Measurements from ENCODE around the gene LTBR.
"Not testable (repeated sequence)": the region's sequence is repeated elsewhere in the genome, so short reads cannot be mapped to it uniquely, and the experiment has no call there.

Gene LTBR

DNA sequence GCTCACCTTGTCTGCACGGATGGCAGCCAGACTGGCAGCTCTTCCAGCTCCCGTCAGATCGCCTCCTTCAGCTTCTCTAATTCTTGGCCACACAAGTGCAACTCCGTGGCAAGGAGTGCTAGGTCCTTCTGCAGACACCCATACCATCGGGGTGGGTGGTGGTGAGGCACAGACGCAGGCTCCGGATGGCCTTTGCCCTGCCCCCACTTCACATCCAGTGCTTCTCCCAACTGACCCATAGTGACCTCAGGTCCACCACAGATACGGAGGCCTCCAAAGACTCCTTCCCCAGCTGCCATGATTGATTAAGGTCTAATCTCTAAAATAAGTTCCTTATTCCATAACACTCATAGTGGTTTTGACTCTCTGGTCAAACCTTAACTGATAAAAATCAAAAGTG lies 40.9 kb downstream of the LTBR start:
- no peak for DNase-seq (ENCODE audit: low read depth in 1 of 2, low spot score in 1 of 2)

DNA sequence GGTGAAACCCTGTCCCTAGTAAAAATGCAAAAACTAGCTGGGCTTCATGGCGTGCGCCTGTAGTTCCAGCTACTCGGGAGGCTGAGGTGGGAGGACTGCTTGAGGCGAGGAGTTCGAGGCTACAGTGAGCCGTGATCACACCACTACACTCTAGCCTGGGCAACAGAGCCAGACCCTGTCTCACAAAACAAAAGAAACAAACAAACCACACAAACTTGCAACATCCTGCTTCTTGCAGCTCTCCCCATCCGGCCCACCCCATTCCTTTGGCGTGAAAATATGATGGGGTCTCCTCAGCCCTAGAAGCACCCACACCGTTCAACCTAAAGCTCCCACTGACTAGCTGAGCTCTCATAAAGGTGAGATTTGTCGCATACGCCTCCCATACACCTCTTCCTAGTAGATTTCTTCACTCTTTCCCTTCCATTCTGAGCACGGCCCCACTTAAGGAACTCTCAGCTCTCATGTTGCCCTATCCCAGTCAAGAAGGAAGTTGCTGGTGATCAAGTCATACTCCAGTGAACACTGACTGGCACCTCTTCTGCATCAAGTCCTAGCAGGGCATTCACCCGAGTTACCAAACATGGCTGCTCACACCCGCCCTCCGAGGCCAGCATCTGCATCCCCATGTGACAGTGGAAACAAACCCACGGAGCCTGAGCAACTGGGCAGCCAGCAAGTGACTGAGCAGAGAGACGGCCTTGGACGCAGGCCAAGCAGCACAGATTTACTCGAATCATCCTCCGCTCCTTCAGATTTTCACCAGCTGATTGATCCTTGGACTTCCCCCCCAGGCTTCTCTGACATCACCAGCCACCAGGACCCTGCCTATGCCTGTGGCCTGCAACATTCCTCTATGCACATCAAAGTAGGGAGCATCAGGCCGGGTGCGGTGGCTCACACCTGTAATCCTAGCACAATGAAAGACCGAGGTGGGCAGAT lies 41.9 kb downstream of the LTBR start:
- DNase-seq (ENCODE audit: low read depth in 1 of 2, low spot score in 1 of 2) = no peak

DNA sequence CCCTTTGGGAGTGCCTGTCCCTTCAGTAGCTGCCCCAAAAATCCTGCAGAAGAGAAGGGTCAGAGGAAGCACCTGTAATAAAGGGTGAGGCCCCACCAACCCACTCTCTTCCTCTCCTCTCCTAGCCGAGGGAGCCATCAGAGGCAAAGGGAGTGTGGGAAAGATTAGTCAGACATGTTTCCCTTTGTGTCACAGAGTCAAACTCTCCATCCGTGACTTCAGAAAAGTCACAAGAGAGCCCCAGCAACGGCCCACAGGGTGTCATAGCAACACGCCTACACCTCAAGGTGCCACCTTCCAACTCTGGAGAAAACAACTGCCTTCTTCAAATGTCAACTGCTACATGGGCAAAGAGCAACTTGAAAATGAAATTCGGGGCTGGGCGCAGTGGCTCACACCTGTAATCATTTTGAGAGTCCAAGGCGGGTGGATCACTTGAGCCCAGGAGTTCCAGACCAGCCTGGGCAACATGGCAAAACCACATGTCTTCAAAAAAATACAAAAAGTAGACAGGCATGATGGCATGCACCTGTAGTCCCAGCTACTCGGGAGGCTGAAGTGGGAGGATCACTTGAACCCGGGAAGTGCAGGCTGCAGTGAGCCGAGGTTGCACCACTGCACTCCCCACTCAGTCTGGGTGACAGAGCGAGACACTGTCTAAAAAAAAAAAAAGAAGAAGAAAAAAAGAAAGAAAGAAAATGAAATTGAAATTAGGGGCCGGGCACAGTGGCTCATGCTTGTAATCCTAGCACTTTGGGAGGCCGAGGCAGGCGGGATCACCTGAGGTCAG lies 43.1 kb downstream of the LTBR start:
- peak; percentile 80 to 97 for DNase-seq (ENCODE audit: low read depth in 1 of 2, low spot score in 1 of 2)

DNA sequence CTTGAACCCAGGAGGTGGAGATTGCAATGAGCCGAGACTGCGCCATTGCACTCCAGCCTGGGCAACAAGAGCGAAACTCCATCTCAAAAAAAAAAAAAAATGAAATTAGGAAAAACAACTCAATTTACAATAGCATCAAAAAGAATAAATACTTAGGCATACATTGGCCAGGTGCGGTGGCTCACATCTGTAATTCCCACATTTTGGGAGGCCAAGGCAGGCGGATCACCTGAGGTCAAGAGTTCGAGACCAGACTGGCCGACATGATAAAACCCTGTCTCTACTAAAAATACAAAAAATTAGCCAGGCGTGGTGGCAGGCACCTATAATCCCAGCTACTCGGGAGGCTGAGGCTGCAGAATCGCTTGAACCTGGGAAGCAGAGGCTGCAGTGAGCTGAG lies 43.8 kb downstream of the LTBR start:
- DNase-seq (ENCODE audit: low read depth in 1 of 2, low spot score in 1 of 2) = not testable (repeated sequence)

DNA sequence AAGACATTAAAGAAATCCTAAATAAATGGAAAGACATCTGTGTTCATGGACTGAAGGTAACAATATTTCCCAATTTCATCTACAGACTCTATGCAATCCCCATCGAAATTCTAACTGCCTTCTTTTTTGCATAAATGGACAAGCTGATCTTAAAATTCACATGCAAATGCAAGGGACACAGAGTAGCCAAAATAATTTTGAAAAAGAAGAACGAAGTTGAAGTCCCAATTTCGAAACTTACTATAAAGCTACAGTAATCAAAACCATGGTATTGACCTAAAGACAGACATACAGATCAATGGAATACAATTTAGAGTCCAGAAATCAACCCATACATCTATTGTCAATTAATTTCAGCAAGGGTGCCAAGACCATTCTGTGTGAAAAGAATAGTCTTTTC lies 44.4 kb downstream of the LTBR start:
- no peak for DNase-seq (ENCODE audit: low read depth in 1 of 2, low spot score in 1 of 2)

DNA sequence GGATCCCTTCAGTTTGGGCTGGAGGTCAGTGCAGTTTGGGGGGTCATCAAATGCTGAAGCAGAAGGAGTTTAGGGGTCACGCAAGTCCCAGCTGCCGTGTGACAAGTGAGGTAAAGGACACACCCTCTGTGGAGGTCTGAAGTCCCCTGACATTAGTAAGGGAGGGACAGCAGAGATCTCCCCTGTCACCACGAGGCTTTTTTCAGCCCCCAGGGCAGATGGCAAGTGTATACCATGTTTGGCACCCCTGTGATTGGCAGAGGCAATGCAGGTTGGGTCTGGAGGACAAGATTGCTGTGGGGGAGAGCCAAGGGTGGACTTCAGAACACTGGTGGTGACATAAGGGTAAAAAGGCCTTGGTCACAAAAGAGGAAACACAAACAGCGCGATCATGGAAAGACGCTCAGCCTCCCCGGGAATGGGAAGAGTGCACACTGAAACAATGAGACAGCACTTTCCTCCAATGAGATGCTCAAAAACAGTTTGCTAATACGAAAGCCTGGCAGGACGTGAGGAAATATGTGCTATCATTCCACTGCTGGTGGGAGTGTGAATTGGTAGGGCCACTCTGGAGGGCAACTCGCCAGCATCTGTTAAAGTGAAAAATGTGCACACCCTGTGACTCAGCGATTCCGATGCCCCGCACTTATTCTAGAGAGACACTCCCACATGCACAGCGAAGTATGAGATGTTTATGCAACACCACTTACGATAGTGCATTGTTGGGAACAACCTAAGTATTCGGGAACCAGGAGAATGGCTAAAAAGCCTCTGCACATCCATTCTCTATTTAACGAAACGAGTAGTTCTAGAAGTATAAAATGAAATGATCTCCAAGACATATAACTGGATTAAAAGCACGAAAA lies 46.4 kb downstream of the LTBR start:
- DNase-seq (ENCODE audit: low read depth in 1 of 2, low spot score in 1 of 2) = no peak

DNA sequence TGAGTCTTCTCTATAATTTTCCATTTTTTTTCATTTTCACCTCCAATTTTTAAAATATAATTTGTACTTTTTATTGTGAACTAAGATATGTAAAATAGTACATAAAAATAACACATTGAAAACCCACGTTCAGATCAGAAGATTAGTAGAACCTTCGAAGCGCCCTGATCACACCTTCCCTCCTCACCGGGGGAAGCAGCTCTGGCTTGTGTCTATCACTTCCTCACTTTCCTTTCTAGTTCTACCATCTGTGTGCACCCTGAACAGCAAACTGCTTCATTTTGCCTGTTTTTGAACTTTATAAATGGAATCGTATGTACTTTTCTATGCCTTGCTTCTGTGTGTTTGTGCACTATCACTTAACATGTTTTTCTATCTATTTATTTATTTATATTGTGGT lies 49.0 kb downstream of the LTBR start:
- DNase-seq (ENCODE audit: low read depth in 1 of 2, low spot score in 1 of 2) = no peak

DNA sequence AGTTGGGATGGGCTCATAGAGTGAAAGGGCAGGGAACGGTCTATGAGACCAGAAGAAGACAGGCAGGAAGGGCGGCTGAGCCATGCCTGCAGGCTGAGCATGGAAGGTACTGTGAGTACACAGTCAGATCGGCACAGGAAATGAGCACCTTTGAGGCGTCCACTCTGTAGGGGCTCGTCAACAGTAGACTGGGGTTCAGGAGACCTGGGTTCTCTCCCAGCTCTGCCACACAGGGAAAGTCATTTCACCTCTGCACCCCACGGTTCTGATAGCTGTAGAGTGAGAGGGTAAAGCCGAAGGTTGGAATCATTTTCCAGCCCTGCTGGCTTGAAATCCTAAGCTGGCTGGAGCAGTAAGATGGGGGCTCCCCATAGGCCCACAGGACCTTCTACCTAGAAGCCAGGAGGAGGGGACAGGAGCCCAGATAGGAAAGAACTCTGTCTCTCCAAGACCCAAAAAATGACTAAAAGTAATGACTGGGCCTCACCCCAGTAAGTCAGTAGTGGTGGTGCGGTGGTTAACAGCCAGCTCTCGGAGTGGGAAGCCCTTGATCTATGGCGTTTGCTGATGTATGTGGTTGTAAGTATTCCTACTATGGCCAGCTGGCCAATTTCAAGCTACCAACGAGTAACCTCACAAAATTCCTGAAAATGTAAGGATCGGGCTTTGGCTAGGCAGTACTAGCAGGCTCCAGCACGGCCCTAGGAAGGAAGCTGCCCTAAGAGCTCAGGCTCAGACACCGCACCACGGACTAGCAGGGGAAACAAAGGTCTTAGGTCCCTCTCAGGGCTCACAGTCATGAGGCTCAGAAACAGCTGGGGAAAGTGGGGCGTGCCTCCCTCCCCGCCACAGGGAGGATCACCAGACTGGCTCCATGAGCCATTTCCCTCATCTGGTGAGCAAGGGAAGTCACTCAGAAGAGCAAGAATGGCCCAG lies 50.5 kb downstream of the LTBR start:
- no peak for DNase-seq (ENCODE audit: low read depth in 1 of 2, low spot score in 1 of 2)

DNA sequence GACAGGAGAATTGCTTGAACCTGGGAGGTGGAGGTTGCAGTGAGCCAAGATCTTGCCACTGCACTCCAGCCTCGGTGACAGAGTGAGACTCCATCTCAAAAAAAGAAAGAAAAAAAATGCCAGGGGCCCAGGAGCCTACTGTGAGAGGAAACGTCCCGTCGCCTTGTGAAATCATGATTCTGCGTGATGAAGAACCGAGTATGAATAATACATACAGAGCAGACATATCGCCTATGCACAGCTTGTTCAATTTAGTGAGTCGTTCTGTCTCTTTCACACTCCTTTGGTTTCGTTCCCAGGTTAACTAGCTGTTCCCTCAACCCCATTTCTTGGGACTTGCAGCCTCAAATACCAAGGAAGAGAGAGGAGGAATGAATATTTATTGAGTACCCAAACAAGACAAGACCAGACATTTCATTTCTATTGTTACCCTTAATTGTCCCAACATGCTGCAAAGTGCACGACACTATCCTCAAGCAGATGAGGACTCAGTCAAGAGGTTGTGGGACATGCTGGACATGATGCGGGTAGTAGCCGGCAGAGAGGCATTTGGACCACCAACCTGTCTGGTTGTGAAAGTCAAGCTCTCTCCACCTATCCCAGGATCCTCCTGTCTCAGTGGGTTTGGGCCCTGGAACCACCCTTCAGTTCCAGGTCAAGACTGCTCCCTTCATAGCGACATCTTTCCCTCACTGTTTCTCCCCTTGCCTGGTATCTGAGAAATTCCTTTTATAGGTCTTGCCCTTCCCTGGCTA lies 52.2 kb downstream of the LTBR start:
- no peak for DNase-seq (ENCODE audit: low read depth in 1 of 2, low spot score in 1 of 2)

DNA sequence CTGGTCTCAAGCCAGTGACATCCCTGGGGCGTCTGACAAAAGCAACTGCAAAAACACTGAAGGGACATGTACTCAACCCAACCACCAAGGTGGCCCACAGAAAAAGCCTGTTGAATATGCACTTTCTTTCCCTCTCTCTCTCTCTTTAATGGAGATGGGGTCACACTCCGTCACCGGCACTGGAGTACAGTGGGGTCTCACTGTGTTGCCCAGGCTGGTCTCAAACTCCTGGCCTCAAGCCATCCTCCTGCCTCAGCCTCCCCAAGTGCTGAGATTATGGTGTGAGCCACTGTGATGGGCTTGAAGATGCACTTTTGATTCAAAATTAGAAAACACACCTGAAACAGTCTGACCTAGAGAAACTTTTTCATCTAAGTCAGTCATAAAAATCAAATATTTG lies 53.6 kb downstream of the LTBR start:
- no peak for DNase-seq (ENCODE audit: low read depth in 1 of 2, low spot score in 1 of 2)

DNA sequence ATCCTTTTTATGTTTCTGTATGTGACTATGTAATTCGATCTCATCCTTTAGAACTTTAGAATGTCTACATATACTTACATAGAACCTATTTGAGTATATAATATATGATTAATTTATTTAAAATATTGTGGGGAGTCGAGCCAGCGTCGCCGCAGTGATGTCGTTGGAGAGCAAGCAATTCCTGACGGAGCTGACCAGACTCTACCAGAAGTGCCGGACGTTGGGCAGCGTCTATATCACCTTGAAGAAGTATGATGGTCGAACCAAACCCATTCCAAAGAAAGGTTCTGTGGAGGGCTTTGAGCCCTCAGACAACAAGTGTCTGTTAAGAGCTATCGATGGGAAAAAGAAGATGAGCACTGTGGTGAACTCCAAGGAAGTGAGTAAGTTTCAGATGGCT lies 54.4 kb downstream of the LTBR start:
- no peak for DNase-seq (ENCODE audit: low read depth in 1 of 2, low spot score in 1 of 2)

DNA sequence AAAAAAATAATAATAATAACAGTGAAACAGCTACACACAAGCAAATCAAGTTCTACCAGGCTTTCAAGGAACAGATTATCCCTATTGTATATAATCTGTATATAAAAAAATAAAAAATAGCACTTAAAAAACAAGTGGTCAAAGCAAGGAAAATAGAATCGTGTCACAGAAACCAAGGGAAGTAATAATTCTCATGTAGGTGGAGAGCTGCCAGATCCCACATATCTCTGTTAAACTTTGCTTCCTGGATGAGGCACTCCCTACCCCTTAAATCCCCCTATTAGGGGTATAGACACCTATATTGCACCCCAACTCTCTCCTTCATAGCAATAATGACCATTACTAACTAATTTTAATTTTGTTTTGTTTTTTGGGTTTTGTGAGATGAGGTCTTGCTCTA lies 56.4 kb downstream of the LTBR start:
- DNase-seq (ENCODE audit: low read depth in 1 of 2, low spot score in 1 of 2) = no peak

All from activated CD4-positive, alpha-beta T cell treated with anti-CD3 and anti-CD28 coated beads, Interleukin-2, amount 50 U/mL, for 24 hours (primary cell).